Naive thymus-derived CD4-positive, alpha-beta T cell (primary cell): ENCODE measurements around the gene TRA2A. TPM values are rescaled to one million over a fixed set of nuclear protein-coding genes. Genes with fewer than 3 reads are reported as not detected.
A peak's percentile ranks its signal among the peaks of the same experiment; 100 is the strongest.

ENCODE experiments used
- ATAC-seq: fragments of 150-1000 bp; cut with Tn5 transposase; 2 replicates; pipeline ENCODE4 v1.10.0; 2021; ENCODE audit warnings: mild to moderate bottlenecking, moderate library complexity
- CTCF ChIA-PET: fragments of 350-600 bp; sonication (Branson Sonifier 250); formaldehyde crosslinking; loops from one replicate; lab custom pipeline; 2021; ENCODE audit warnings: antibody characterized with exemption; lab: Charles Lee
- POLR2A ChIA-PET: fragments of 350-600 bp; sonication (Branson Sonifier 250); formaldehyde crosslinking; loops from one replicate; lab custom pipeline; 2021; ENCODE audit warnings: antibody characterized with exemption, inconsistent platforms; lab: Charles Lee
- DNase-seq, 9 donors: peaks; one replicate each; pipeline versions ENCODE4 v3.0.0 to v3.0.0-alpha.2; 2020 to 2022; ENCODE audit warnings: mixed read lengths in 1 of 9
- H3K27ac ChIP-seq: one replicate; pipeline ENCODE4 v1.7.0; 2013; ENCODE audit warnings: mild to moderate bottlenecking, low read depth, low read length, moderate library complexity
- H3K27me3 ChIP-seq, 2 donors: one replicate each; pipeline ENCODE4 v1.7.0; 2013; ENCODE audit warnings: low read length in 2 of 2, mild to moderate bottlenecking in 2 of 2, moderate library complexity in 2 of 2; ENCODE audit not compliant: control insufficient read depth in 2 of 2, insufficient read depth in 2 of 2
- H3K36me3 ChIP-seq, 3 experiments: 1 replicate in 2 of 3; 2 replicates in 1 of 3; pipeline ENCODE4 v1.7.0; 2013; ENCODE audit warnings: low read length in 3 of 3, mild to moderate bottlenecking in 3 of 3, moderate library complexity in 1 of 3; ENCODE audit not compliant: insufficient read depth in 3 of 3, control insufficient read depth in 2 of 3
- H3K4me1 ChIP-seq, 2 donors: one replicate each; pipeline ENCODE4 v1.7.0; 2013; ENCODE audit warnings: low read length in 2 of 2, mild to moderate bottlenecking in 2 of 2, moderate library complexity in 1 of 2; ENCODE audit not compliant: control insufficient read depth in 2 of 2, insufficient read depth in 2 of 2
- H3K4me3 ChIP-seq: 2 replicates; pipeline ENCODE4 v1.7.0; 2013; ENCODE audit warnings: mild to moderate bottlenecking, low read length
- H3K9me3 ChIP-seq, 3 experiments: 1 replicate in 2 of 3; 2 replicates in 1 of 3; pipeline ENCODE4 v1.7.0; 2013; ENCODE audit warnings: low read length in 3 of 3; ENCODE audit not compliant: control insufficient read depth in 2 of 3
- H3K27ac Mint-ChIP-seq, 9 donors: one replicate each; pipeline ENCODE4 v1.8.0; 2020 to 2022; ENCODE audit warnings: mixed read lengths in 9 of 9, mild to moderate bottlenecking in 8 of 9, moderate library complexity in 5 of 9, inconsistent platforms in 2 of 9
- H3K27me3 Mint-ChIP-seq, 5 donors: one replicate each; pipeline ENCODE4 v1.8.0; 2021 to 2022; ENCODE audit warnings: mixed read lengths in 5 of 5, mild to moderate bottlenecking in 1 of 5
- H3K36me3 Mint-ChIP-seq, 5 donors: one replicate each; pipeline ENCODE4 v1.8.0; 2020 to 2022; ENCODE audit warnings: mixed read lengths in 5 of 5, mild to moderate bottlenecking in 3 of 5, inconsistent platforms in 1 of 5
- H3K4me1 Mint-ChIP-seq, 7 donors: one replicate each; pipeline ENCODE4 v1.8.0; 2020 to 2022; ENCODE audit warnings: mixed read lengths in 7 of 7, mild to moderate bottlenecking in 3 of 7, inconsistent platforms in 1 of 7
- H3K4me3 Mint-ChIP-seq, 10 donors: one replicate each; pipeline ENCODE4 v1.8.0; 2020 to 2022; ENCODE audit warnings: mild to moderate bottlenecking in 10 of 10, mixed read lengths in 10 of 10, moderate library complexity in 6 of 10, inconsistent platforms in 2 of 10
- H3K9me3 Mint-ChIP-seq, 11 donors: one replicate each; pipeline ENCODE4 v1.8.0; 2020 to 2022; ENCODE audit warnings: mixed read lengths in 11 of 11, mild to moderate bottlenecking in 4 of 11, inconsistent platforms in 1 of 11, moderate library complexity in 1 of 11
- intact Hi-C, 2 donors: fragments of 100-400 bp; cut with micrococcal nuclease; formaldehyde crosslinking; loops; one replicate each; pipeline ENCODE4 v1.15.1; 2023
- polyA plus RNA-seq, 2 donors: library from polyadenylated mRNA; unstranded; fragments of 300-500 nt; fragmentation: Illumina TruSeq; gene quantifications; one replicate each; pipeline ENCODE4 v1.2.3, GENCODE V29; 2021
- total RNA-seq, 6 experiments: library from RNA in 5 of 6; stranded (reverse) in 5 of 6; gene quantifications; 1 replicate in 5 of 6; 2 replicates in 1 of 6; pipeline ENCODE4 v1.2.3 and lab custom pipeline; 2021 to 2026

Gene TRA2A
- total and polyA plus RNA-seq, 7 experiments from 2014 or later = 34.0 to 263 (median 155) TPM

DNA sequence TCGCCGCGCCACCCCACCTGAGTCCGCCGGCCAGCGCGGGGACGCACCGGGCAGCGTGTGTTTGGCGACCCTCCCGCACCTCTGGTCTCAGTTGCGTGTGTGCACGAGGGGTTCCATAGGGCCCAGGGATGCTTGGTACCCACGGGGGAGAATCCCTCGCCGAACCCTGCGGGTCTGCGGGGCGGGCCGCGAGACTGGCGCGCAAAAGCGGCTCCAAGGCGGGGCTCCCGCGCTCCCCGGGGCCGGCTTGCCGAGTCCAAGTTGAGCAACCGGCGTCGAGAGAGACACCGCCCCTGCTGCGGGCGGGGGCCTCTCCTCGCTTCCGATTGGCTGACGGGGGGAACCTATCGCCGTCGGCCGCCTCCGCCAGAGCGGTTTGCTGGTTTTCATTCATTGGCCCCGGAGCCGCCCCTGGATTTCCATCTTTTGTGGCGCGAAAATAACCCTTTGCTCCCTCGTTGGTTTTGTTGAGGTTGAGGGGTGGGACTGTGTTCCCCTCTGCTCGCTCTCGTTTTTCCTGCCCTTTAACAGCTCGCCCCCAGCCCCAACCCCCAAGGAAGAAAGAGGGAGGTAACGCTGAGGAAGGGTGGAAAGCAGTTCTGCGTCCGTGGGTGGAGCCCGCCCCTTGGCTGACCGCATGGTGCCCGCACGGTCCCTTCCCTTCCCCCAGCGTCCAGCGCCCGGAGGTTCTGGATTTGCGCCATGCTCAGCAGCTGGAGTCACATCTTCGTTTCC lies 57.5 kb downstream of the TRA2A start:
- peaks cover 67 to 75% (median 70%) of the 10 kb centered on the region in 5 donors for H3K27me3 Mint-ChIP-seq
- H3K36me3 Mint-ChIP-seq = peaks cover 0 to 8% (median 4%) of the 10 kb centered on the region in 5 donors
- Histone ChIP-seq H3K4me3 (no peak overlapping the region), H3K9me3 (no peaks in the 10 kb centered on the region), H3K27me3 (peaks cover 78 to 85% of the 10 kb centered on the region in 2 donors), H3K27ac (no peak overlapping the region), H3K4me1 (peaks cover 12 to 22% of the 10 kb centered on the region in 2 donors), H3K36me3 (no peaks in the 10 kb centered on the region)
- POLR2A ChIA-PET = no interaction called here
- H3K4me3 Mint-ChIP-seq = peak overlapping the region; percentile 13 to 85 (median 54)
- intact Hi-C loops = loop anchor here (1.0 to 10.0 kb wide), 8 partner anchors 57 to 1653 kb away; partner anchors contain the start of genes HYCC1 (in 2 of the 2), CCDC126 (in 1 of the 2), CYCS (in 1 of the 2) and KLHL7 (in 1 of the 2)
- H3K27ac Mint-ChIP-seq = peak overlapping the region in 5 of 9 donors; percentile 21 to 70 (median 69)
- DNase-seq = peak in 6 of 9 donors; percentile 13 to 90 (median 26)
- CTCF ChIA-PET = no interaction called here
- peaks cover 0 to 29% (median 12%) of the 10 kb centered on the region in 11 donors for H3K9me3 Mint-ChIP-seq
- ATAC-seq = peak; percentile 80
- peaks cover 17 to 35% (median 29%) of the 10 kb centered on the region in 7 donors for H3K4me1 Mint-ChIP-seq

DNA sequence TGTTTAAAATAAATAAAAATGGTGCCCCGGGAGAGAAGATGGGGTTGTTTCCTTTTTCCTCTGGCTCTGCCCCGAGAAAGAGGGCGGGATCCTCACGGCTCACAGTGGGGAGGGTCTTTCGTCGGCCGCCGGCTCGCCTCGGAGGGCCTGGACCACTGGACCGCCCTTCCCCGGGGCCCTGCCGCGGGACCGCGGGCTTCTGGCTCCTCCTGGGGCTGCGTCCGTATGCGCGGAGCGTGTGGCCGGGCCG lies 58.0 kb downstream of the TRA2A start:
- ATAC-seq (no peak), DNase-seq (peak in 2 of 9 donors; percentile 9 to 19)
- Mint-ChIP-seq H3K36me3 (peaks cover 0 to 8% (median 4%) of the 10 kb centered on the region in 5 donors), H3K9me3 (peaks cover 0 to 29% (median 12%) of the 10 kb centered on the region in 11 donors), H3K27me3 (peaks cover 62 to 70% (median 66%) of the 10 kb centered on the region in 5 donors), H3K4me1 (peaks cover 17 to 35% (median 29%) of the 10 kb centered on the region in 7 donors), H3K27ac (no peak overlapping the region), H3K4me3 (peak overlapping the region in 1 of 10 donors; percentile 85)
- intact Hi-C loops = loop anchor here (1.0 to 10.0 kb wide), 8 partner anchors 57 to 1654 kb away; partner anchors contain the start of genes HYCC1 (in 2 of the 2), TRA2A (in 2 of the 2), CCDC126 (in 1 of the 2) and CYCS (in 1 of the 2)
- peaks cover 16 to 26% of the 10 kb centered on the region in 2 donors for H3K4me1 ChIP-seq
- CTCF ChIA-PET = interaction anchor here (1.2 kb wide), 1 partner anchor 13 kb away, joined by 3 read pairs; no protein-coding TSS in a partner anchor
- no peak overlapping the region for H3K27ac ChIP-seq
- H3K9me3 ChIP-seq = no peaks in the 10 kb centered on the region
- H3K27me3 ChIP-seq = peaks cover 76 to 80% of the 10 kb centered on the region in 2 donors
- H3K4me3 ChIP-seq = no peak overlapping the region
- POLR2A ChIA-PET = no interaction called here
- no peaks in the 10 kb centered on the region for H3K36me3 ChIP-seq

DNA sequence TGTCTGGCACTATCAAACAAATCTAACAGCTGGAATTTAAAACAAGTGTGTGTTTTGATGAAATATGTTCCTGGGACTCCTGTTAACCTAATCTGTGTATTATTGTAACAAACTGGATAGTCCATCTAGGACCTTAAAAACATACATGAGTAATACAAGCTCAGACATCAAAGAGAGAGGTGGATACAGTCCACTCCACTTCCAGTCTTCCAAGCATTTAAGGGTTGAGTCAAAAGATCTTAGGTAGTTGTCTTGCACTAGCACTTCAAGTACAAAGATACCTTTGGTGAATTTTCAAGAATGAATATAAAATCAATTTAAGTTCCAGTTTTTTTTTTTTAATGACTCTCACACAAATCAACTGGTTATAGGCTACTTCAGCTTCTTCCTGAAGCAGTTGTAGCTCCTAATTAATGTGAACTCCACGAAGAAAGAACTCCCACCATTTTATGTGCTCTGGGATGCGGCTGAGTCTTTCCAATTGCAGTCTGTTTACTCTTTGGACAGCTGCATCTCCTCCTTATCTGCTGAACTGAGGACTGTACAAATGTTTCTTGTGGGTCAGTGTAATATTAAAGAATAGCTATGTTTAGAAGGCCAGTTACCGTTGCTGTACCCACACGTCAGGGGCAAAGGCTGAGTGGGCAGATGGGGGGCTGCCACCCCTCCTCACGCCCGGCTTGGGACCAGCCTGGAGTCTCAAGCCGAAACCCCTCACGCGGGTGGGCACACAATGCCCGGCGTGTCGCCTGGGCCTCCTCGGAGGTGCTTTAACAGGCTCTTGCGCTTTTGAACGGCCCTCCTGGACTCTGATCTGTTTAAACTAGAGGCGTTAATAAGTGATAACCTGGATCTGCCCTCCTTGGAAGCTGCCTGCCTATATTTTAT lies 58.6 kb downstream of the TRA2A start:
- Mint-ChIP-seq H3K4me3 (peak overlapping the region in 7 of 10 donors; percentile 1 to 64 (median 29)), H3K4me1 (peaks cover 17 to 37% (median 31%) of the 10 kb centered on the region in 7 donors), H3K9me3 (peaks cover 0 to 29% (median 12%) of the 10 kb centered on the region in 11 donors), H3K27me3 (peaks cover 59 to 68% (median 63%) of the 10 kb centered on the region in 5 donors), H3K27ac (peak overlapping the region in 5 of 9 donors; percentile 14 to 80 (median 56)), H3K36me3 (peaks cover 0 to 8% (median 4%) of the 10 kb centered on the region in 5 donors)
- ChIA-PET POLR2A (interaction anchor here (0.6 to 1.0 kb wide), 6 partner anchors 10 to 176 kb away, joined by 3 to 5 read pairs (median 3); no protein-coding TSS in a partner anchor), CTCF (interaction anchor here (0.6 to 1.2 kb wide), 3 partner anchors 12 to 196 kb away, joined by 3 to 5 read pairs (median 3); no protein-coding TSS in a partner anchor)
- Histone ChIP-seq H3K27me3 (peaks cover 71 to 75% of the 10 kb centered on the region in 2 donors), H3K27ac (no peak overlapping the region), H3K4me3 (no peak overlapping the region), H3K36me3 (no peaks in the 10 kb centered on the region), H3K9me3 (no peaks in the 10 kb centered on the region), H3K4me1 (peaks cover 22 to 32% of the 10 kb centered on the region in 2 donors)
- DNase-seq (peak in 1 of 9 donors; percentile 24), ATAC-seq (no peak)
- intact Hi-C loops = loop anchor here (2.0 to 10.0 kb wide), 6 partner anchors 58 to 1654 kb away; partner anchors contain the start of genes HYCC1 (in 2 of the 2), CCDC126 (in 1 of the 2), CYCS (in 1 of the 2) and KLHL7 (in 1 of the 2)

DNA sequence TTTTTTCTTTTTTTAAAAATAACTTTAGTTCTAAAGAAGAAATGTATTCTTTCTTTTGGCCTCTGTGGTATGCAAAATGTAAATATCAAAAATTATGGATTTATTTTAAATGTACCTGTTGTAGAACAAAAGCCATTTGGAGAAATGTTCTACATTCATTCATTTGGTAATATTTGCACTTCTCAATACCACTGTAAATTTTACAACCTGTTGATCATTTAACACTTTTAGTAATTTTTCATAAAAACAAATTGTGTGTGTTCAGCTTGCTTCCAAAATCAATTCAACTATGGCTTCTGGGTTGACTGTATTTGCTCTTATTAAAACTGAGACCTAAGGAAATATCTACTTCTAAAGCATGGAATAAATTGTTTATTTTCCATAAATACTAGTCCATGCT lies 59.2 kb downstream of the TRA2A start:
- ATAC-seq (no peak), DNase-seq (no peak)
- H3K27ac Mint-ChIP-seq = peak overlapping the region in 3 of 9 donors; percentile 38 to 80 (median 56)
- peaks cover 0 to 29% (median 12%) of the 10 kb centered on the region in 11 donors for H3K9me3 Mint-ChIP-seq
- Histone ChIP-seq H3K36me3 (no peaks in the 10 kb centered on the region), H3K4me1 (peaks cover 26 to 38% of the 10 kb centered on the region in 2 donors), H3K4me3 (no peak overlapping the region), H3K9me3 (no peaks in the 10 kb centered on the region), H3K27ac (no peak overlapping the region), H3K27me3 (peaks cover 71 to 78% of the 10 kb centered on the region in 2 donors)
- peak overlapping the region in 1 of 10 donors; percentile 14 for H3K4me3 Mint-ChIP-seq
- peaks cover 65 to 73% (median 68%) of the 10 kb centered on the region in 5 donors for H3K27me3 Mint-ChIP-seq
- ChIA-PET POLR2A (interaction anchor here (0.6 to 1.0 kb wide), 7 partner anchors 10 to 175 kb away, joined by 3 to 5 read pairs (median 3); no protein-coding TSS in a partner anchor), CTCF (interaction anchor here (0.6 to 1.2 kb wide), 3 partner anchors 12 to 196 kb away, joined by 3 to 5 read pairs (median 3); no protein-coding TSS in a partner anchor)
- peaks cover 17 to 43% (median 38%) of the 10 kb centered on the region in 7 donors for H3K4me1 Mint-ChIP-seq
- intact Hi-C loops = loop anchor here (2.0 to 10.0 kb wide), 6 partner anchors 58 to 1655 kb away; partner anchors contain the start of genes HYCC1 (in 2 of the 2), CCDC126 (in 1 of the 2), CYCS (in 1 of the 2) and KLHL7 (in 1 of the 2)
- H3K36me3 Mint-ChIP-seq = peaks cover 0 to 8% (median 4%) of the 10 kb centered on the region in 5 donors

GRCh38 chr7:23472046-23472445 lies 59.7 kb downstream of the TRA2A start:
- H3K4me1 Mint-ChIP-seq = peaks cover 23 to 48% (median 42%) of the 10 kb centered on the region in 7 donors
- ChIA-PET POLR2A (interaction anchor here (0.7 kb wide), 1 partner anchor 51 kb away, joined by 3 read pairs; no protein-coding TSS in a partner anchor), CTCF (no interaction called here)
- Histone ChIP-seq H3K4me1 (peaks cover 26 to 42% of the 10 kb centered on the region in 2 donors), H3K27me3 (peaks cover 71 to 78% of the 10 kb centered on the region in 2 donors), H3K4me3 (no peak overlapping the region), H3K27ac (no peak overlapping the region), H3K9me3 (no peaks in the 10 kb centered on the region), H3K36me3 (no peaks in the 10 kb centered on the region)
- no peak for DNase-seq
- peak overlapping the region in 1 of 9 donors; percentile 72 for H3K27ac Mint-ChIP-seq
- peaks cover 67 to 74% (median 69%) of the 10 kb centered on the region in 5 donors for H3K27me3 Mint-ChIP-seq
- H3K36me3 Mint-ChIP-seq = peaks cover 0 to 8% (median 4%) of the 10 kb centered on the region in 5 donors
- ATAC-seq = no peak
- H3K9me3 Mint-ChIP-seq = peaks cover 0 to 29% (median 12%) of the 10 kb centered on the region in 11 donors
- peak overlapping the region in 1 of 10 donors; percentile 27 for H3K4me3 Mint-ChIP-seq
- intact Hi-C loops = loop anchor here (2.0 to 10.0 kb wide), 6 partner anchors 59 to 1655 kb away; partner anchors contain the start of genes HYCC1 (in 2 of the 2), CCDC126 (in 1 of the 2), CYCS (in 1 of the 2) and KLHL7 (in 1 of the 2)
